Naive thymus-derived CD4-positive, alpha-beta T cell (primary cell): Measurements from ENCODE around the gene PKN2. TPM values are rescaled to one million over a fixed set of nuclear protein-coding genes. Genes with fewer than 3 reads are reported as not detected.
"Not testable (repeated sequence)": the region's sequence is repeated elsewhere in the genome, so short reads cannot be mapped to it uniquely, and the experiment has no call there.

Experiments
- ATAC-seq: fragments of 150-1000 bp; cut with Tn5 transposase; 2 replicates; pipeline ENCODE4 v1.10.0; 2021; ENCODE audit warnings: mild to moderate bottlenecking, moderate library complexity
- CTCF ChIA-PET: fragments of 350-600 bp; sonication (Branson Sonifier 250); formaldehyde crosslinking; loops from one replicate; lab custom pipeline; 2021; ENCODE audit warnings: antibody characterized with exemption; lab: Charles Lee
- POLR2A ChIA-PET: fragments of 350-600 bp; sonication (Branson Sonifier 250); formaldehyde crosslinking; loops from one replicate; lab custom pipeline; 2021; ENCODE audit warnings: antibody characterized with exemption, inconsistent platforms; lab: Charles Lee
- DNase-seq, 9 donors: peaks; one replicate each; pipeline versions ENCODE4 v3.0.0 to v3.0.0-alpha.2; 2020 to 2022; ENCODE audit warnings: mixed read lengths in 1 of 9
- H3K27ac ChIP-seq: one replicate; pipeline ENCODE4 v1.7.0; 2013; ENCODE audit warnings: mild to moderate bottlenecking, low read depth, low read length, moderate library complexity
- H3K27me3 ChIP-seq, 2 donors: one replicate each; pipeline ENCODE4 v1.7.0; 2013; ENCODE audit warnings: low read length in 2 of 2, mild to moderate bottlenecking in 2 of 2, moderate library complexity in 2 of 2; ENCODE audit not compliant: control insufficient read depth in 2 of 2, insufficient read depth in 2 of 2
- H3K36me3 ChIP-seq, 3 experiments: 1 replicate in 2 of 3; 2 replicates in 1 of 3; pipeline ENCODE4 v1.7.0; 2013; ENCODE audit warnings: low read length in 3 of 3, mild to moderate bottlenecking in 3 of 3, moderate library complexity in 1 of 3; ENCODE audit not compliant: insufficient read depth in 3 of 3, control insufficient read depth in 2 of 3
- H3K4me1 ChIP-seq, 2 donors: one replicate each; pipeline ENCODE4 v1.7.0; 2013; ENCODE audit warnings: low read length in 2 of 2, mild to moderate bottlenecking in 2 of 2, moderate library complexity in 1 of 2; ENCODE audit not compliant: control insufficient read depth in 2 of 2, insufficient read depth in 2 of 2
- H3K4me3 ChIP-seq: 2 replicates; pipeline ENCODE4 v1.7.0; 2013; ENCODE audit warnings: mild to moderate bottlenecking, low read length
- H3K9me3 ChIP-seq, 3 experiments: 1 replicate in 2 of 3; 2 replicates in 1 of 3; pipeline ENCODE4 v1.7.0; 2013; ENCODE audit warnings: low read length in 3 of 3; ENCODE audit not compliant: control insufficient read depth in 2 of 3
- H3K27ac Mint-ChIP-seq, 9 donors: one replicate each; pipeline ENCODE4 v1.8.0; 2020 to 2022; ENCODE audit warnings: mixed read lengths in 9 of 9, mild to moderate bottlenecking in 8 of 9, moderate library complexity in 5 of 9, inconsistent platforms in 2 of 9
- H3K27me3 Mint-ChIP-seq, 5 donors: one replicate each; pipeline ENCODE4 v1.8.0; 2021 to 2022; ENCODE audit warnings: mixed read lengths in 5 of 5, mild to moderate bottlenecking in 1 of 5
- H3K36me3 Mint-ChIP-seq, 5 donors: one replicate each; pipeline ENCODE4 v1.8.0; 2020 to 2022; ENCODE audit warnings: mixed read lengths in 5 of 5, mild to moderate bottlenecking in 3 of 5, inconsistent platforms in 1 of 5
- H3K4me1 Mint-ChIP-seq, 7 donors: one replicate each; pipeline ENCODE4 v1.8.0; 2020 to 2022; ENCODE audit warnings: mixed read lengths in 7 of 7, mild to moderate bottlenecking in 3 of 7, inconsistent platforms in 1 of 7
- H3K4me3 Mint-ChIP-seq, 10 donors: one replicate each; pipeline ENCODE4 v1.8.0; 2020 to 2022; ENCODE audit warnings: mild to moderate bottlenecking in 10 of 10, mixed read lengths in 10 of 10, moderate library complexity in 6 of 10, inconsistent platforms in 2 of 10
- H3K9me3 Mint-ChIP-seq, 11 donors: one replicate each; pipeline ENCODE4 v1.8.0; 2020 to 2022; ENCODE audit warnings: mixed read lengths in 11 of 11, mild to moderate bottlenecking in 4 of 11, inconsistent platforms in 1 of 11, moderate library complexity in 1 of 11
- intact Hi-C, 2 donors: fragments of 100-400 bp; cut with micrococcal nuclease; formaldehyde crosslinking; loops; one replicate each; pipeline ENCODE4 v1.15.1; 2023
- polyA plus RNA-seq, 2 donors: library from polyadenylated mRNA; unstranded; fragments of 300-500 nt; fragmentation: Illumina TruSeq; gene quantifications; one replicate each; pipeline ENCODE4 v1.2.3, GENCODE V29; 2021
- total RNA-seq, 6 experiments: library from RNA in 5 of 6; stranded (reverse) in 5 of 6; gene quantifications; 1 replicate in 5 of 6; 2 replicates in 1 of 6; pipeline ENCODE4 v1.2.3 and lab custom pipeline; 2021 to 2026

The PKN2 gene
- total and polyA plus RNA-seq, 7 experiments from 2014 or later: 9.0 to 53.8 (median 44.2) TPM

DNA sequence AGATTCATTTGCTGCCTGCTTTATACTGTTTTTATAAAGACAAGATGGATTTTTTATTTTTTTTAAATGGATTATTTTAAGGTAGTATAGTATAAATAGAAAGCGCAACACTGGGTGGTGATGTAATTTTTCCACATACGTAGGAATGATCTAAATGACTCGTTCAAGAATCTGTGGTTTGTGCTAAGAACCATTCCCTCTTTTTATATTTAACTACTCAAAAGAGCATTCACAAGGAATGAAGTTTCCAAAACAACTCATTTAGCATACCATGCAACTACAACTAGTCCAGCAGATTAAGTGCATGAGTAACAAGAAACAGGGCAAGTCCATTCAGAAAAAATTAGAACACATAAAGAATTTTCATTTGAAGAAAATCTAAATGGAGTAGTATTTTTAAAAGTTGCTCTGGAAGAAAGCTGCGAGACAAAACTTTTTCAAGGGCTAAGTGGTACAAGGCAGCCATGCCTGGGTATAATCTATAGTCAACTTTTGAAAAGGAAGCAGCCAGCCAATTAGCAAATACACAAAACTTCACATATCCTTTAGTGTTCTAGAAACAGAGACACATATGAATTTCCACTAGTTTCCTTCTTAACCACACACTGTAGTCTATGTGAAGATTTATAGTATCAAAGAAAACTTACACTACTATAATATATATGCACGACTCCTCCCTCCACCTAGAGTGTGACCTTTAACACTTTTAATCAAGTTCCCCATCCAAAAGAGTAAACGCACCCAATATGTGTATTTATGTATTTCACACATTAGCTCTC lies 183.9 kb downstream of the PKN2 start:
- no peak for DNase-seq
- Mint-ChIP-seq H3K36me3 (peaks cover 0 to 18% (median 13%) of the 10 kb centered on the region in 5 donors), H3K4me1 (peaks cover 18 to 72% (median 61%) of the 10 kb centered on the region in 7 donors), H3K9me3 (no peaks in the 10 kb centered on the region), H3K27ac (peak overlapping the region; percentile 23 to 78 (median 67)), H3K27me3 (no peaks in the 10 kb centered on the region), H3K4me3 (peak overlapping the region in 9 of 10 donors; percentile 3 to 55 (median 49))
- H3K4me1 ChIP-seq: peaks cover 6 to 15% of the 10 kb centered on the region in 2 donors
- no peak for ATAC-seq
- H3K36me3 ChIP-seq: peaks cover 0 to 12% (median 6%) of the 10 kb centered on the region in 3 experiments
- ChIA-PET POLR2A (no interaction called here), CTCF (interaction anchor here (0.9 kb wide), 1 partner anchor 9 kb away, joined by 6 read pairs; no protein-coding TSS in a partner anchor)
- no peaks in the 10 kb centered on the region for H3K27me3 ChIP-seq
- H3K4me3 ChIP-seq: no peak overlapping the region
- H3K27ac ChIP-seq: no peak overlapping the region
- intact Hi-C loops: loop anchor here in 1 of 2 donors (1.0 to 2.0 kb wide), 2 partner anchors 9 to 15 kb away; no protein-coding TSS in a partner anchor
- no peaks in the 10 kb centered on the region for H3K9me3 ChIP-seq

DNA sequence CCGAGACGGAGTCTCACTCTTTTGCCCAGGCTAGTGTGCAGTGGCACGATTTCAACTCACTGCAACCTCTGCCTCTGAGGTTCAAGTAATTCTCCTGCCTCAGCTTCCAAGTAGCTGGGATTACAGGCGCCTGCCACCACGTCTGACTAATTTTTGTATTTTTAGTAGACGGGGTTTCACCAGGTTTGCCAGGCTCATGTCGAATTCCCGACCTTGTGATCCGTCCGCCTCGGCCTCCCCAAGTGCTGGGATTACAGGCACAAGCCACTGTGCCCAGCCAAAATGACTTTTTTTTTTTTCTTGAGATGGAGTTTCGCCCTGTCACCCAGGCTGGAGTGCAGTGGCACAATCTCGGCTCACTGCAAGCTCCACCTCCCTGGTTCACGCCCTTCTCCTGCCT lies 185.6 kb downstream of the PKN2 start:
- Mint-ChIP-seq H3K36me3 (peaks cover 0 to 14% (median 4%) of the 10 kb centered on the region in 5 donors), H3K4me1 (peaks cover 28 to 71% (median 60%) of the 10 kb centered on the region in 7 donors), H3K4me3 (peak overlapping the region in 1 of 10 donors; percentile 51)
- DNase-seq, H3K9me3 ChIP-seq, H3K27ac Mint-ChIP-seq, ATAC-seq, H3K9me3 Mint-ChIP-seq, H3K27me3 Mint-ChIP-seq, H3K4me3 ChIP-seq, POLR2A ChIA-PET, H3K36me3 ChIP-seq, H3K27me3 ChIP-seq, H3K27ac ChIP-seq, CTCF ChIA-PET: not testable (repeated sequence)
- peaks cover 6 to 15% of the 10 kb centered on the region in 2 donors for H3K4me1 ChIP-seq
- intact Hi-C loops: loop anchor here in 1 of 2 donors (2.0 kb wide), 1 partner anchor 13 kb away; no protein-coding TSS in a partner anchor

DNA sequence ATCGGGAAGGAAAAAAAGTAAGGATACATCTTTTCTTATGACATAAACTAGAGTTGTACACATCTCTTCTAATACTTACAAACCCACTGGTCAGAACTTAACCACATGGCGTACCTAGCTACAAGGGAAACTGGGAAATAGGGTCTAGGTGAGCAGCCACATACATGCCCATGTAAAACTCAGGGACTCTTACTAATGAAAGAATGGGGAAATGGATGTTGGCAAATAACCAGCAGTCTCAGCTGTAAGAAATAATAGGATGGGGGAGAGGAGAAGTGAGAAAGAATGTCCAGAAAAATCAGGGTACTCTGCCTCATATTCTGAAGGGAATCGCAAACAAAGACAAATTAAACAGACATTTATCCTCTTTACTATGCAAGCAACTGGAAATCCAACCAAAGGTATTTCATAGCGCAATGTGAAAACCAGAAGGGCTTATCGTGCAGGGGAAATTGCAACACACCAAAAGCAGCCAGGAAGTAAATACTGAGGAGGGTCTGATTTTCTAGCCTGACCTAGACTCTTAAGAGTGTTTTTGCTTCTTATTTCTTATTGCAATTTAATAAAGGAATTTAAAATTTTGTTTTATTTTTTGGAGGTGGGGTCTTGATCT lies 189.8 kb downstream of the PKN2 start:
- peaks cover 19 to 62% (median 57%) of the 10 kb centered on the region in 7 donors for H3K4me1 Mint-ChIP-seq

DNA sequence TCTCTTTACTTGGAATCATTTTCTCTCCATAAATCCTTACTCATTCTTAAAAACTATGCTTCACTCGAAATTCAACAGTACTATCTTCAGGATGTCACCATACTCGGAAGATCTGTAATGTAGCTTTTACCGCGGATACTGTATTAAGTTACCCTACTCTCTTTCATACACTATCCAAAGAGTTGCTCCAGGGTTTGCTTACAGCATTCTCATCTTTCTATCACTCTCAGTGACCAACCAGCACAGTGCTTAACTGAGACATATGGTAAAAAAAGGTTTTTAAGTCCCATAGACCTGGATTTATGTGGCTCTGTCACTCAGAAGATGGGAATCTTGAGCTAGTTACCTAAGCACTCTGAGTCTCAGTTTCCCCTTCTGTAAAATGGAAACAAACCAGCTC lies 191.5 kb downstream of the PKN2 start:
- POLR2A ChIA-PET: interaction anchor here (1.1 kb wide), 1 partner anchor 16 kb away, joined by 3 read pairs; the partner anchor contains the start of gene GTF2B

More for the DNA sequence above, 189.8 kb downstream of the PKN2 start:
- ATAC-seq (no peak), DNase-seq (no peak)
- Mint-ChIP-seq H3K4me3 (peak overlapping the region in 5 of 10 donors; percentile 1 to 61 (median 9)), H3K9me3 (no peaks in the 10 kb centered on the region), H3K27ac (peak overlapping the region in 4 of 9 donors; percentile 13 to 76 (median 48)), H3K36me3 (peaks cover 0 to 11% (median 4%) of the 10 kb centered on the region in 5 donors), H3K27me3 (no peaks in the 10 kb centered on the region)
- H3K27ac ChIP-seq: no peak overlapping the region
- H3K4me3 ChIP-seq: no peak overlapping the region
- no peaks in the 10 kb centered on the region for H3K9me3 ChIP-seq
- H3K27me3 ChIP-seq: no peaks in the 10 kb centered on the region
- H3K36me3 ChIP-seq: peaks cover 0 to 5% (median 5%) of the 10 kb centered on the region in 3 experiments
- CTCF ChIA-PET: no interaction called here
- peaks cover 7 to 14% of the 10 kb centered on the region in 2 donors for H3K4me1 ChIP-seq
- intact Hi-C loops: no loop called here
- POLR2A ChIA-PET: interaction anchor here (0.6 kb wide), 1 partner anchor 15 kb away, joined by 3 read pairs; no protein-coding TSS in a partner anchor

DNA sequence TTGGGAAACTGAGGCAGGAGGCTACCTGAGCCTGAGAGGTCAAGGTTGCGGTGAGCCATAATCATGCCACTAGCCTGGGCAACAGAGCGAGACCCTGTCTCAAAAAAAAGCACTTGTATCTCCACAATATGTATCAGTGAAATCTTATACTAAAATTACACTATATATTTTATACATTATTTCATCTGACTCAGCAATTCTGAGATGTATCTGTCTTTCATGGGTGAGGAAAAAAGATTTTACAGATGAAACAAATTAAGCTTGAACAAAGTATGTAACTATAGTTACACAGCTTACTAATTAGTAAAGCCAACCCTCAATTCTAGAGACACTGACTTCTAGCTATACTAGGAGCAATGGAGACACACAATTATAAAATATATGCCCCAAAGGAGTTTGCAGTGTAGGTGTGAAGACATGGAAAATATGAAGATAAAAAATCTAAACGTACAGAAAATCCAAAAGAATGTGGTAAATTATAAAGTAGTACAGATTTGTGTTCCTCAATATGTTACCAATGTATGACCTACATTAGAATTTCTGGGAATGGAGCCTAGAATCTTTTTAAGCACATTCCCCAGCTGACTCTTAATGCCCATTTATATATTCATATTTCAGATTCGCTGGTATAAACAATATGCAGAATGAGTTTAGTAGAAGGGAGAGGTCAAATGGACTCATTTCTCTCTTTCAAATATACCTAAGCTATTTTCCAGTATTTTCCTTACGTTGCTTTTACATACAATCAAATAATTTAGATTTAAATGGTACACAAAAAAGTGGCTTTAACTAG lies 192.7 kb downstream of the PKN2 start:
- ChIA-PET CTCF (interaction anchor here (0.6 to 3.1 kb wide), 10 partner anchors 9 to 222 kb away, joined by 3 to 19 read pairs (median 6); no protein-coding TSS in a partner anchor), POLR2A (interaction anchor here (0.9 to 2.8 kb wide), 2 partner anchors 14 to 15 kb away, joined by 3 to 18 read pairs; partner anchors contain the start of gene GTF2B)
- Histone ChIP-seq H3K4me1 (peaks cover 3 to 13% of the 10 kb centered on the region in 2 donors), H3K27me3 (no peaks in the 10 kb centered on the region), H3K4me3 (no peak overlapping the region), H3K9me3 (no peaks in the 10 kb centered on the region), H3K36me3 (peaks cover 0 to 15% (median 5%) of the 10 kb centered on the region in 3 experiments), H3K27ac (no peak overlapping the region)
- DNase-seq (no peak), ATAC-seq (no peak)
- H3K36me3 Mint-ChIP-seq: peaks cover 0 to 13% (median 4%) of the 10 kb centered on the region in 5 donors
- intact Hi-C loops: loop anchor here (1.0 to 5.0 kb wide), 7 partner anchors 8 to 269 kb away; no protein-coding TSS in a partner anchor
- no peaks in the 10 kb centered on the region for H3K27me3 Mint-ChIP-seq
- peaks cover 22 to 61% (median 57%) of the 10 kb centered on the region in 7 donors for H3K4me1 Mint-ChIP-seq
- H3K9me3 Mint-ChIP-seq: no peaks in the 10 kb centered on the region
- H3K4me3 Mint-ChIP-seq: no peak overlapping the region
- no peak overlapping the region for H3K27ac Mint-ChIP-seq

More for the DNA sequence above, 191.5 kb downstream of the PKN2 start:
- no peak for DNase-seq
- CTCF ChIA-PET: interaction anchor here (0.6 to 3.1 kb wide), 4 partner anchors 11 to 1142 kb away, joined by 3 to 19 read pairs (median 10); no protein-coding TSS in a partner anchor
- H3K9me3 ChIP-seq: no peaks in the 10 kb centered on the region
- intact Hi-C loops: loop anchor here in 1 of 2 donors (5.0 kb wide), 2 partner anchors 73 to 268 kb away; no protein-coding TSS in a partner anchor
- no peaks in the 10 kb centered on the region for H3K9me3 Mint-ChIP-seq
- peak overlapping the region in 3 of 9 donors; percentile 13 to 54 (median 44) for H3K27ac Mint-ChIP-seq
- no peak overlapping the region for H3K4me3 ChIP-seq
- ATAC-seq: no peak
- no peaks in the 10 kb centered on the region for H3K27me3 ChIP-seq
- no peak overlapping the region for H3K27ac ChIP-seq
- H3K4me1 Mint-ChIP-seq: peaks cover 19 to 60% (median 55%) of the 10 kb centered on the region in 7 donors
- peak overlapping the region in 2 of 10 donors; percentile 21 to 54 for H3K4me3 Mint-ChIP-seq
- H3K36me3 ChIP-seq: peaks cover 0 to 11% (median 5%) of the 10 kb centered on the region in 3 experiments
- H3K36me3 Mint-ChIP-seq: peaks cover 0 to 11% (median 4%) of the 10 kb centered on the region in 5 donors
- no peaks in the 10 kb centered on the region for H3K27me3 Mint-ChIP-seq
- H3K4me1 ChIP-seq: peaks cover 3 to 14% of the 10 kb centered on the region in 2 donors
